GM21515 (cell line): ENCODE results near the gene TNFRSF6B.
A peak's percentile ranks its signal among the peaks of the same experiment; 100 is the strongest.
"Not testable (repeated sequence)": the region's sequence is repeated elsewhere in the genome, so short reads cannot be mapped to it uniquely, and the experiment has no call there.

Experiments used
- ATAC-seq: cut with Tn5 transposase; IDR thresholded peaks from one replicate; pipeline ENCODE4 v1.9.1; 2021; ENCODE audit not compliant: unreplicated experiment

Gene TNFRSF6B, protein sequence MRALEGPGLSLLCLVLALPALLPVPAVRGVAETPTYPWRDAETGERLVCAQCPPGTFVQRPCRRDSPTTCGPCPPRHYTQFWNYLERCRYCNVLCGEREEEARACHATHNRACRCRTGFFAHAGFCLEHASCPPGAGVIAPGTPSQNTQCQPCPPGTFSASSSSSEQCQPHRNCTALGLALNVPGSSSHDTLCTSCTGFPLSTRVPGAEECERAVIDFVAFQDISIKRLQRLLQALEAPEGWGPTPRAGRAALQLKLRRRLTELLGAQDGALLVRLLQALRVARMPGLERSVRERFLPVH

DNA sequence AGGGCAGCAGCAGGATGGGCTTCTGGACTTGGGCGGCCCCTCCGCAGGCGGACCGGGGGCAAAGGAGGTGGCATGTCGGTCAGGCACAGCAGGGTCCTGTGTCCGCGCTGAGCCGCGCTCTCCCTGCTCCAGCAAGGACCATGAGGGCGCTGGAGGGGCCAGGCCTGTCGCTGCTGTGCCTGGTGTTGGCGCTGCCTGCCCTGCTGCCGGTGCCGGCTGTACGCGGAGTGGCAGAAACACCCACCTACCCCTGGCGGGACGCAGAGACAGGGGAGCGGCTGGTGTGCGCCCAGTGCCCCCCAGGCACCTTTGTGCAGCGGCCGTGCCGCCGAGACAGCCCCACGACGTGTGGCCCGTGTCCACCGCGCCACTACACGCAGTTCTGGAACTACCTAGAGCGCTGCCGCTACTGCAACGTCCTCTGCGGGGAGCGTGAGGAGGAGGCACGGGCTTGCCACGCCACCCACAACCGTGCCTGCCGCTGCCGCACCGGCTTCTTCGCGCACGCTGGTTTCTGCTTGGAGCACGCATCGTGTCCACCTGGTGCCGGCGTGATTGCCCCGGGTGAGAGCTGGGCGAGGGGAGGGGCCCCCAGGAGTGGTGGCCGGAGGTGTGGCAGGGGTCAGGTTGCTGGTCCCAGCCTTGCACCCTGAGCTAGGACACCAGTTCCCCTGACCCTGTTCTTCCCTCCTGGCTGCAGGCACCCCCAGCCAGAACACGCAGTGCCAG, at the start of gene TNFRSF6B:
Gene TNFRSF6B, plus strand, starts transcription at position 25 of the 729 bp plus-strand sequence. Its CDS starts 116 bp downstream, at position 141.
- ATAC-seq = no peak

- ATAC-seq = no peak
Measured at GRCh38 chr20:63648190-63648589, 48.3 kb upstream of the TNFRSF6B start.

DNA sequence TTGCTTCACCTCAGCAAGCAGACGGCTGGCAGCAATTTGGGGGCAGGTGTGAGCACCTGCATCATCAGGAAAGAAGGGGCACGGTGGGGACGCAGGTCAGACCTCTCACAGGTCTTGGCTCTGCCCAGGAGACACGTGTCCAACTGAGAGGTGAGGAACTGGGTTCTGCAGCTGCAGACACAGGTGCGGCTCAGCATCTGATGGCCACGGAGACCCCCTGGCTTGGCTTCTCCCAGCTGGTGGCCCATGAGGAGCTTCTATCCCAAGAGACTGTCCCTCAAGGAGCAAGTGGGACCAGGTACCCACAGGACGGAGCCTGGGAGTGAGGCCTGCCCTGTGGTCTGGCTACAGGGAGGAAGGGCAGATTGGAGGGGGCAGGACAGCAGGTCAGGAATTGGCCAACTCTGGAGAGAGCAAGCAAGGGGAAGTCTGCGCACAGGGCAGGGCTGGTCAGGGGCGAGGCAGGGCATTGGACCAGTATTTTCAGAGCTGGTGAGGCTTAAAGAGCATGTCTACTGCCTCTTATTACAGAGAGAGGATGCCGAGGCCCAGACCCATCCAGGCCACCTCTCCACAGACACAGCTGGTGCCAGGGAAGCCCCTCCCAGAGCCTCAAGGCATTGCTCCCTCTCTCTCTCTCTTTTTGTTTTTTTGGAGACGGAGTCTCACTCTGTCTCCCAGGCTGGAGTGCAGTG, 47.4 kb upstream of the TNFRSF6B start:
- ATAC-seq = no peak

DNA sequence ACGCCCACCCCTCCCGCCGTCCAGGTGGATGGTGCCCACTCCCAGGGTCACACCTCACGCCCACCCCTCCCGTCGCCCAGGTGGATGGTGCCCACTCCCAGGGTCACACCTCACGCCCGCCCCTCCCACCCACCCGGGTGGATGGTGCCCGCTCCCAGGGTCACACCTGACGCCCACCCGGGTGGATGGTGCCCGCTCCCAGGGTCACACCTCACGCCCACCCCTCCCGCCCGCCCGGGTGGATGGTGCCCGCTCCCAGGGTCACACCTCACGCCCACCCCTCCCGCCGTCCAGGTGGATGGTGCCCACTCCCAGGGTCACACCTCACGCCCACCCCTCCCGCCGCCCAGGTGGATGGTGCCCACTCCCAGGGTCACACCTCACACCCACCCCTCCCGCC, 46.0 kb upstream of the TNFRSF6B start:
- ATAC-seq = not testable (repeated sequence)

- no peak for ATAC-seq
Measured at GRCh38 chr20:63651942-63652191, 44.6 kb upstream of the TNFRSF6B start.

GRCh38 chr20:63652192-63652980, 44.1 kb upstream of the TNFRSF6B start:
- ATAC-seq = no peak

DNA sequence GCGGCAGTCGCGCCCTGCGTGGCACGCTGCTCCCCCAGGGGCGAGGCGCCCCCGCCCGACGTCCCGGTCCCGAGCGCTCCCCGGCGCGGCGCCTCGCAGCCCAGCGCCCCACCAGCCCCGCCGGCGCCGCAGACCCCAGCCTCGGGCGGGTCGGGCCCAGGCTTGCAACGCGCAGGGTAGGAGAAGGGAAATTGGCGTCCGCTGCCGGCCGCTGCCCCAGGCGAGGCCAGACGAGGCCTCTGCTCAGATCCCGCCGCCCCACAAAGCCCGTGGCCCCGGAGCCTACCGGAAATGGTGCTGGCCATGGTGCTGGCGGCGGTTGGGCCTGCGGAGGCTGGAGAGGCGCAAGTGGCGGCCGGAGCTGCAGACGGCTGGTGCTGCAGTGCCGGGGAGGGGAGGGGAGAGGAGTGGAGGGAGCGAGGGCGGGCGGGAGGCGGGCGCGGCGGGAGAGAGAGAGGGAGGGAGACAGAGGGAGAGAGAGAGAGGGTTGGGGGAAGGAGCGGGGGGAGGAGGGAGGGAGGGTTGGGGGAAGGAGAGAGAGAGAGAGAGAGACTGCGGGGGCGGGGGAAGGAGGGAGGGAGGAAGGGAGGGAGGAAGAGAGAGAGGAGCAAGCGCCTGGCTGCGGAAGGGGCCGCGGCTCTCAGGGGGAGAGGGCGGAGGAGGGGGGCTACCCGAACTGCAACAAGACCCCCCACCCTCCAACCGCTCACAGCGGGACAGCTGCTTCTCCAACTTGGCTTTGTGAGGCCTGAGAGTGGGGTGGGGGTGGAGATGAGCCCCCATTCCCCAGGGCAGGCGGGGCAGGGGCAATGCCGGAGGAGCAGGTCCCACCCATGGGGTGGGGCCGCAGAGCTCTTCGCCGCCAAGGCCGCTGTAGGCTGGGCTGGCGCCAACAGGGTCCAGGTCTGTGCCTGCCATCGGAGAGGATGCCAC, 43.1 kb upstream of the TNFRSF6B start, which contains the start of gene STMN3:
Gene STMN3, minus strand, starts transcription at position 384 of the 933 bp plus-strand sequence. Its CDS starts 79 bp downstream, at position 305.
- no peak for ATAC-seq

DNA sequence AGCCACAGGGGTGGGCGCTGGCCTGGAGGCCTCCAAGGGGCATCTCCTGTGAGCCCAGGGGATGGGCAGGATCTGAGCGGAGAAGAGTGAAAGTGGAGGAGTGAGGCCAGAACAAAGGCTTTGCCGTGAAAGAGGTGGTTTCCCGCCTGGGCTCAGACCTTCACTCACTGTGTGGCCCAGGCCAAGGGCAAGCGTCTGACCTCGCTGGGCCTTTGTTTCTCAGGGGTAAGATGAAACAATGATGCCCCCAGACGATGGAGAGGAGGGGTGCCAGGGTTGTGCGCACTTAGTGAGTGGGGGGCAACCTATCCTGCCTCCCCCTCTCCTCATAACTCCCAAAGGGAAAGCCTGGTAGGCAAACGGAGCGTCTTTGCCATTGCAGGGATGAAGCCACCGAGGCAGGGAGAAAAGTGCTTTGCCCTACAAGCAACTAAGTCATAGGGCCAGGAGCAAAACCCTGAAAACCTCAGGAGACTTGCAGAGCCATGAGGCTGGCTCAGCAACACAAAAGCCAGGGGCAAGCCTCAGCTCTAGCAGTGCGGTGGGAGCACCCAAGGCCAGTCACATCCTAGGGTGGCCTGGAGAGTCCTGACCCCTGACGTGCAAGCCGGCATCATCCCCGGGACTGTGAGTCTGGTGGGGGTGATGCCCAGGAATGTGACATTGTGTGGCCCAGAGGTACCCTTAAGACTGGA, 42.3 kb upstream of the TNFRSF6B start:
- ATAC-seq = no peak

DNA sequence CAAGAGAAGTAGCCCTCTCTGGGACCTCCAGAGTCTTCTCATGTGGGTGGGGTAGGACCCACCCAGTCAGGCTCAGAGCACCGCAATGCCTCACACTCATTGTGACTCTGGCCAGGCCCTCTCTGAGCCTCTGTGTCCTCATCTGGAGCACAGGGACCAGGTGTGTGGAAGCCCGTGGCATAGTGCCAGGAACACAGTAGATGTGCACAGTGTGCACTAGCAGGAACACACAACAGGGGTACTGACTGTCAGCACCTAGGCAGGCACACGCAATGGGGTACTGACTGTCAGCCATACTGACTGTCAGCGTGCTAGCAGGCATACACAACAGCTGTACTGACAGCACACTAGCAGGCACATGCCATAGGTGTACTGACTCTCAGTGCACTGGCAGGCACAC, 41.2 kb upstream of the TNFRSF6B start:
- no peak for ATAC-seq

DNA sequence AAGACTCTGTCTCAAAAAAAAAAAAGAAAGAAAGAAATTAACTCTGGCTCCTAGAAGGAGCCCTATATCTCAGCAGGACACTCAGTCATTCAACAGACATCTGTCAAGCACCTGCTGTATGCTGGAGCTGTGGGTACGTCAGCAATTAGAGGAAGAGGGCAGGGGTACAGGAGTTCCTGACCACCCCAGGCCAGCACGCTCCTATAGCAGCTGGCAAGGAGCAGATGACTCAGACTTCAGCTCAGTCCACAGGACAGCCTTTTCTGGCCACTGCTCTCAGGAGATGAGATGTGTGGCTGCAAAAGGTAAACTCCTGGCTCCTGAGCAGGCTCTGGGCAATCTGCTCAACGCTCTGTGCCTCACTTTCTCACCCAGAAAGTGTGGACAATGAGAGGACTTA, 40.0 kb upstream of the TNFRSF6B start:
- no peak for ATAC-seq

DNA sequence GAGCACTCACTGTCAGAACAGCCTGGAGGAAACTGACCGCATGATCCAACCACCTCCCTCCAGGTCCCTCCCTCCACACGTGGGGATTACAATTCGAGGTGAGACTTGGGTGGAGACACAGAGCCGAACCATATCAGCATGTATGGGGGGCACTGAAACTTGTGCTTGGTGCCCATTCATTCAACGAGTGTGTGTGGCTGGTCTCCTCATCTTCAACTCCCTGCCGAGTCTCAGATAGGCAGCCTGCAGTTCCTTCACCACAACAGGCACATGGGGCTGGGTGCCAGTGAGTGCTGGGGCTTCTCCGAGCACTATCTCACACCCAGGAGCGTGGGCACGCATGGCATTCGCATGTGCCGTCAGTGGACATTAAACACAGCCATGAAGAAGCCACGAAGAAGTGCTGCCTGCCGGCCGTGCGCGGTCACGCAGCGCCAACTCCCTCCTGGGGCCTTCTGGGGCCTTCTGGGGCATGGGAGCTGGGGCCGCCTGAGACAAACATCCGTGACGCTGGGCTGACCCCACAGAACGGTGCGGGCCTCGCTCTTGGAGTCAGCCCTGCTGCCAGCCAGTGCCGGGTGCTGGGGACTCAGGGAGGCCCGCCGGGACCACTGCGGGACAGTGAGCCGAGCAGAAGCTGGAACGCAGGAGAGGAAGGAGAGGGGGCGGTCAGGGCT, 39.1 kb upstream of the TNFRSF6B start:
- ATAC-seq = peak; percentile 6

- ATAC-seq = peak; percentile 76
Measured at GRCh38 chr20:63657937-63658748, 38.3 kb upstream of the TNFRSF6B start, which contains the start of gene RTEL1. RTEL1 (plus strand) TSS chr20:63658312; CDS start chr20:63659403, 1,091 bp downstream.

DNA sequence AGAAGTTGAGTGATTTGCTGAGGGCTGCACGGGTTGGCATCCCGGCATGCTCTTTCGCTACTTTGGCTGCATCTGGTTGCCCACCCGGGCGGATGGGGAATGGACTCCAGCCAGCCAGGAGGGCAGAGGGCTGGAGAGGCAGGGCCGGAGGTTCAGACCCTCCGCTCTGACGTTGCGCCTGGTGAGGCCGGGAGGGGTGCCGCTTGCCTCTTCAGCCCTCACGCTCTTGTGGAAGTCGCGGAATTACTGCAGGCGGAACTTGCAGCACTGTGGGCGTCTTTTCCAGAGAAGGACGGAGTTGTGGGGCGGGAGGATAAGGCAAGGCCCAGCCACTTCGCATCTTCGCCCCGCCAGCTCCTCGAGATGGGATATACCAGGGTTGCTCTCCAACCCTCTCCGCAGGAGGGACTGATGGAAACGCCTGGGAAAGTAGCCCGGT, 37.7 kb upstream of the TNFRSF6B start:
- no peak for ATAC-seq

DNA sequence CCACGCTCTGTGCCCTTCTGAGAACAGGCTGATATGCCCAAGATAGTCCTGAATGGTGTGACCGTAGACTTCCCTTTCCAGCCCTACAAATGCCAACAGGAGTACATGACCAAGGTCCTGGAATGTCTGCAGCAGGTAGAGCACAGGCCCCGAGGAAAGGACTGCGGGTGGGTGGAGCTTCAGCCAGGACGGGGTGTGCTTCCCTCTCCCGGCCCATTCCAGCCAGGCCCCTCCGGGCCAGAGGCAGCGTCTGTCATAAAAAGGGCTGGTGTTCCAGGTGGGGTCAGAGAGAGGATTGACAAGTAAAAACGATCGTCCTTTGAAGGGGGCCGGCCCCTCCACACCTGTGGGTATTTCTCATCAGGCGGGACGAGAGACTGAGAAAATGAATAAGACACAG, 37.1 kb upstream of the TNFRSF6B start:
- no peak for ATAC-seq

DNA sequence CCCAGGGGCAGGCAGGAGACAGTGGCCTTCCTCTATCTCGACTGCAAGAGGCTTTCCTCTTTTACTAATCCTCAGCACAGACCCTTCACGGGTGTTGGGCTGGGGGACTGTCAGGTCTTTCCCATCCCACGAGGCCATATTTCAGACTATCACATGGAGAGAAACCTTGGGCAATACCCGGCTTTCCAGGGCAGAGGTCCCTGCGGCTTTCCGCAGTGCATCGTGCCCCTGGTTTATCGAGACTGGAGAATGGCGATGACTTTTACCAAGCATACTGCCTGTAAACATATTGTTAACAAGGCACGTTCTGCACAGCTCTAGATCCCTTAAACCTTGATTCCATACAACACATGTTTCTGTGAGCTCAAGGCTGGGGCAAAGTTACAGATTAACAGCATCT, 36.3 kb upstream of the TNFRSF6B start:
- not testable (repeated sequence) for ATAC-seq

GRCh38 chr20:63660622-63661021, 35.8 kb upstream of the TNFRSF6B start:
- ATAC-seq = no peak

GRCh38 chr20:63661108-63661507, 35.3 kb upstream of the TNFRSF6B start:
- no peak for ATAC-seq
